ENCODE measurements around the gene PCSK4. TPM values are rescaled to one million over a fixed set of nuclear protein-coding genes. Genes with fewer than 3 reads are reported as not detected.
A peak's percentile ranks its signal among the peaks of the same experiment; 100 is the strongest.

Gene PCSK4
- polyA plus RNA-seq, 1 experiment, result 1.3 TPM

DNA sequence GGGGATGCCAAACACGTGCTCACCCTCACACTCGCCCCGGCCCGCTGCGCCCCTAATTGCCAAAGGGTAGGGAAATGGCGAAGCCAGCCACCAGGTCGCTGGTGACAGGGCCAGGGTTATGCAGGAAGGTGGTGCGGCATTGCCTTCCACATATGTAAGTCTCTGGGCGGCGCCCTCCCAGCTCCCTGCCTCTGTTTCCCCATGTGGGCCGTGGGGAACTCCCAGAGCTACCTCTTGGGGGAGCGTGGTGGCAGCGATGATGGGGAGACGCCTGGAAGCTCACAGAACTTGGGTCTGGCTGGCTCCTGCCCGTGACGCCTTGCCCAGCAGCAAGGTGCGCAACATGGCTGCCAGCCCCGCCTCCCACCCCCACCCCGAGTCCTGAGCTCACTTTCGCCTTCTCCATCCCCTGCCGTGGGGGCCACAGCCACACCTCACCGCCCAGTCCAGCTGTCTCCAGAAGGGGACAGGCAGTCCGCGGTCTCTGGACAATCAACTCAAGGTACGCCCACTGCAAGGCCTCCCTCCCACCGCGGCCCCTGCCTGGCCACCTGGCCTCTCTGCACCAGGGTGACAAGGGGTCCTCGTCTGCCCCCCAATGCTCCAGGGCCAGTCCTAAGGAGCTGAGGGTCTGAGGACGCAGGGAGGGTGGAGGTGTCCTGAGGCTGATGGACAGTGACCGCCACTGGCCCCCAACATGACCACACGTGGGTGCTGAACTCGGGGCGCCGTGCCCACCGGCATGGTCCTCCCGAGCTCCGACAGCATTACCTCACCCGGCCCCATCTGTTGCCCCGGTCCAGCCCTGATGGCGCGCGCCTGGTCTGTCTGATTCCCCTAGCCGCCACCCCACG is 17.7 kb downstream of the PCSK4 start:
- Histone ChIP-seq H3K4me3 (ENCODE audit: low read depth, low read length) (no peak overlapping the region), H3K27me3 (ENCODE audit: control insufficient read depth, insufficient read depth, low read length) (peaks cover 19% of the 10 kb centered on the region), H3K36me3 (ENCODE audit: control insufficient read depth, insufficient read depth, low read length) (peaks cover 6% of the 10 kb centered on the region)
- TF ChIP-seq, protein P1, sequence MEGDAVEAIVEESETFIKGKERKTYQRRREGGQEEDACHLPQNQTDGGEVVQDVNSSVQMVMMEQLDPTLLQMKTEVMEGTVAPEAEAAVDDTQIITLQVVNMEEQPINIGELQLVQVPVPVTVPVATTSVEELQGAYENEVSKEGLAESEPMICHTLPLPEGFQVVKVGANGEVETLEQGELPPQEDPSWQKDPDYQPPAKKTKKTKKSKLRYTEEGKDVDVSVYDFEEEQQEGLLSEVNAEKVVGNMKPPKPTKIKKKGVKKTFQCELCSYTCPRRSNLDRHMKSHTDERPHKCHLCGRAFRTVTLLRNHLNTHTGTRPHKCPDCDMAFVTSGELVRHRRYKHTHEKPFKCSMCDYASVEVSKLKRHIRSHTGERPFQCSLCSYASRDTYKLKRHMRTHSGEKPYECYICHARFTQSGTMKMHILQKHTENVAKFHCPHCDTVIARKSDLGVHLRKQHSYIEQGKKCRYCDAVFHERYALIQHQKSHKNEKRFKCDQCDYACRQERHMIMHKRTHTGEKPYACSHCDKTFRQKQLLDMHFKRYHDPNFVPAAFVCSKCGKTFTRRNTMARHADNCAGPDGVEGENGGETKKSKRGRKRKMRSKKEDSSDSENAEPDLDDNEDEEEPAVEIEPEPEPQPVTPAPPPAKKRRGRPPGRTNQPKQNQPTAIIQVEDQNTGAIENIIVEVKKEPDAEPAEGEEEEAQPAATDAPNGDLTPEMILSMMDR (IDR thresholded peaks at IDR 0.05; ENCODE audit: insufficient read depth, low read depth, low read length), result no peak
- no peak for DNase-seq (ENCODE audit: low read depth)
- CTCF ChIA-PET, result interaction anchor here (1.1 to 1.3 kb wide), 2 partner anchors 10 to 27 kb away, joined by 3 to 5 read pairs; no protein-coding TSS in a partner anchor
- POLR2A ChIA-PET, result interaction anchor here (0.6 kb wide), 1 partner anchor 104 kb away, joined by 3 read pairs; no protein-coding TSS in a partner anchor

GRCh38 chr19:1471515-1472160 is 18.5 kb downstream of the PCSK4 start:
- Histone ChIP-seq H3K27me3 (ENCODE audit: control insufficient read depth, insufficient read depth, low read length) (peaks cover 23% of the 10 kb centered on the region), H3K4me3 (ENCODE audit: low read depth, low read length) (no peak overlapping the region), H3K36me3 (ENCODE audit: control insufficient read depth, insufficient read depth, low read length) (peaks cover 5% of the 10 kb centered on the region)
- TF ChIP-seq, protein P1 (IDR thresholded peaks at IDR 0.05; ENCODE audit: insufficient read depth, low read depth, low read length), result peak; percentile 41
- POLR2A ChIA-PET, result interaction anchor here (0.6 kb wide), 1 partner anchor 103 kb away, joined by 3 read pairs; no protein-coding TSS in a partner anchor
- DNase-seq (ENCODE audit: low read depth), result no peak
- CTCF ChIA-PET, result interaction anchor here (1.1 to 1.7 kb wide), 2 partner anchors 9 to 28 kb away, joined by 3 read pairs; no protein-coding TSS in a partner anchor

GRCh38 chr19:1471010-1471514 is 19.1 kb downstream of the PCSK4 start:
- TF ChIP-seq, protein P1 (IDR thresholded peaks at IDR 0.05; ENCODE audit: insufficient read depth, low read depth, low read length), result no peak
- ChIA-PET POLR2A (no interaction called here), CTCF (interaction anchor here (1.7 kb wide), 1 partner anchor 27 kb away, joined by 3 read pairs; no protein-coding TSS in a partner anchor)
- H3K27me3 ChIP-seq (ENCODE audit: control insufficient read depth, insufficient read depth, low read length), result peaks cover 25% of the 10 kb centered on the region
- DNase-seq (ENCODE audit: low read depth), result no peak
- peak overlapping the region; percentile 35 for H3K4me3 ChIP-seq (ENCODE audit: low read depth, low read length)
- H3K36me3 ChIP-seq (ENCODE audit: control insufficient read depth, insufficient read depth, low read length), result peaks cover 5% of the 10 kb centered on the region; the same call in 1 of the 2 replicates

DNA sequence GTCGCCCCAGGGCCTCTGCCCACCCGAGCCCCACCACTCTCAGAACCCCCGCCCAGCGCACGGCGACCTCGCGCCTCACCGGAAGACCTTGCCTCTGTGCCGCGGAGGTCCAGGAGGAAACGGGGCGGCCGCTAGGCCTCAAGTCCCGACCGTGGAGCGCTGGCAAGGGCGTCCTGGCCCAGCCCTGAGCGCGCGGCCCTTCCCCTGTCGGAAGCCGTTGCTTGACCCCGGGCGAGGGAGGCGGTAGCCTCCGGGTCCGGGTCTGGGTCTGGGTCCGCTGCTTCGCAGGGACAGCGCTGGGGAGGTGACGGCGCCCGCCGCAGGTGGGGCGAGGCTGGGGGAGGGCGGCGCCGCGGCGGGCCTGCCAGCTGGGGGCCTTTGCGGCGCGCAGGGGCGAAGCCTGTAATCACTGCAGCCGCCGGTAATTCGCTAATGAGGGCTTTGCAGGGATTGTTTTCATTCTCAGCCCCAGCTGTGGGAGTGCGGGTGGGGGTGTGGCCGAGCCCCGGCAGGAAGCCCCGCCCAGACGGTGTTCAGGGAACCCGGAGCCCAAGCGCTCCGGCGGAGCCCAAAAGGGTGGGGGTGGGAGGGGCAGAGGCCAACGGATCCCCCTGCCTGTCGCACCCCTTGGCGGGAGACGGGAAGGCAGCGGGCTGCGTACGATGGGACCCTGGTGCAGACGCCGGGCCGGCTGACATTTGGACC is 19.7 kb downstream of the PCSK4 start:
- TF ChIP-seq, protein P1 (IDR thresholded peaks at IDR 0.05; ENCODE audit: insufficient read depth, low read depth, low read length), result no peak
- H3K4me3 ChIP-seq (ENCODE audit: low read depth, low read length), result peak overlapping the region; percentile 35
- ChIA-PET POLR2A (no interaction called here), CTCF (interaction anchor here (1.7 kb wide), 1 partner anchor 27 kb away, joined by 3 read pairs; no protein-coding TSS in a partner anchor)
- peaks cover 25% of the 10 kb centered on the region for H3K27me3 ChIP-seq (ENCODE audit: control insufficient read depth, insufficient read depth, low read length)
- H3K36me3 ChIP-seq (ENCODE audit: control insufficient read depth, insufficient read depth, low read length), result peaks cover 5% of the 10 kb centered on the region; the same call in 1 of the 2 replicates
- no peak for DNase-seq (ENCODE audit: low read depth)

All from BJ (cell line).